Esophagus mucosa (tissue), 1 donor: ENCODE measurements around the gene ADD1. TPM values are rescaled to one million over a fixed set of nuclear protein-coding genes. Genes with fewer than 3 reads are reported as not detected.
"Not testable (repeated sequence)": the region's sequence is repeated elsewhere in the genome, so short reads cannot be mapped to it uniquely, and the experiment has no call there.

Experiments used
- ATAC-seq: fragments of 200-7000 bp; cut with Tn5 transposase; one replicate; pipeline ENCODE4 v1.9.1; 2020
- total RNA-seq: library from RNA; stranded (reverse); gene quantifications from one replicate; pipeline ENCODE4 v1.2.4, GENCODE V29; 2023
- donor health status: DM: yes; HTN: yes; CAD: no.

The ADD1 gene
- total RNA-seq, 1 donor from 2014 or later = 133 TPM

DNA sequence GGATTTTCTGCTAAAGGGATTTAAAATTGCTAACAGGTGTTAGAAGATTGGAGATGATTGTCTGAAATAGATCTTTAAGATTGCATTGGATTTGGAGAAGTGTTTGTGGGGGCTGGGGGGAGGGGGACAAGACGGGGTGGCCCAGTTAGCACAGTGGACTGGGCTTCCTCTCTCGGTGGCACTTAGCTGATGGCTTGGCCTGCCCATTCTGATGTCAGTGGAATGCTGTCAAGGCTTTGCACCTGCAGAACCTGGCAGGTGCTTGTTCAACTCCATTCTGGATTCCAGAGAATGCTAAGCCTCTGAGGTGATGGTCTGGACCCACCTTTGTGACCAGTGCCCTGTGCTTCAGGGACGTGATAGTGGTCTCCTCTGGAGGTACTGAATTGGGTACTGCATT is 43.7 kb downstream of the ADD1 start:
- no peak for ATAC-seq

DNA sequence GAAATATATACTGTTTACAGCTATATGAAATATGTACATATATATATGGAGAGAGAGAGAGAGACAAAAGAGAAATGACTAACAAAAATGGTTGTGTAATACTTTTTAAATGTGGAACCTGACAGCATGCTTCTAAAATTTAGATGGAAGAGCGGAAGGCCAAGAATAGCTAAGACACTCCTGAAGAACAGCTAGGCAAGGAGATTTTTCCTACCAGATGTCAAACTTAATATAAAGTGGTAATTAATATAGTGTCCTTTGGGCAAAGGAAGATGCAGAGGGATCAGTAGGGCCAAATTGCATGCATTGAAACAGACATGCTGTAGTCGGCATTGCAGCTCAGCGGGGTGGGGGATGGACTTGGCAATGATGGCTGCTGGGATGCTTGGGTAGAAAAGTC is 45.2 kb downstream of the ADD1 start:
- no peak for ATAC-seq

DNA sequence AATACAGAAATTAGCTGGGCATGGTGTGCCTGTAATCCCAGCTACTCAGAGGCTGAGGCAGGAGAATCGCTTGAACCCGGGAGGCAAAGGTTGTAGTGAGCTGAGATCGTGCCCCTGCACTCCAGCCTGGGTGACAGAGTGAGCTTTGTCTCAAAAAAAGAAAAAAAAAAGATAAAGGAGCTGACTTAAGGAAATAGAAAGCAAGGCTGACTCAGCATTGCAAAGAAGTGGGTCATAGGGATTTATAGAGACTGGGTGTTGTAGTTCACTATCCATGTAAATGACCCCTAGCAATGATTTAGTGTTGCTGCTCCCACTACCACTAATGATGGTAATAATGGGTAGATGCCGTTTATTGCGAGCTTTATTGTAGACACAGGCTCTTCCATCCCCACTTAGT is 47.6 kb downstream of the ADD1 start:
- ATAC-seq = peak; percentile 39

GRCh38 chr4:2893772-2894171 is 50.1 kb downstream of the ADD1 start:
- no peak for ATAC-seq

GRCh38 chr4:2898001-2898400 is 54.4 kb downstream of the ADD1 start:
- ATAC-seq = no peak

DNA sequence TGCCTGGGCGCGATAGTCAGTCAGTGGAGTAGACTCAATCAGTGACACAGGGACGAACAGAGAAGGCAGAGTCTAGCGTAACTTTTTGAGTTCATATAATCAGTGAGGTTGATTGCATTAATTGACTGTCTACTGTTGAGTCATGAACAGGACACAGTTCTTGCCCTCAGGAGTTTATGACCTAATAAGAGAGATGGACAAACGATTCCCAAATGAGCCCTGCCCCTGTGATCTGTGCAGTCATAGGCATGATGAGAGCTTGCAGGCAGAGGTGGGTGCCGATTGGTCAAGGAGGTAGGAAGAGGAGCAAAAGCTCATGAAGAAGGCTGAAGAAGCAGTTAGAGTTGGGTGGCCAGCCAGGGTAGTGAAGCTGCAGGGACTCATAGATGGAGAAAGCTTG is 57.1 kb downstream of the ADD1 start:
- ATAC-seq = no peak

DNA sequence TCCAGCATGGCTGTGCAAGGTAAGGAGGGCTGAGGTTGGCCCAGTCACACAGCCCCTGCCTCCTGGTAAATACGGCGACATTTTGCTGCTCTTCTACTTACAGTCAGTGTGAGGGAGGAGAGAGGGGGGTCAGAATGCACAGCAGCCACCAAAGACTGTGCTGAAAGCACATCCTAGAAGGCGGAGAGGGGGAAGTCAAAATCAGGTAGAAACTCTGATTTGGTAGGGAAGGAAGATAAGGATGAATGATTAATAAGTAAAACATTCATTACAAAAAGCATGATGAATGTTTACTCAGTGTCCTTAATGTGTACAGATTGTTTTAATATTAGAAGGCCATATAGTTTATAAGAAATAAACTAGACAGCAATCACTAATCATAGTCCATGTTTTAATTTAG is 57.5 kb downstream of the ADD1 start:
- no peak for ATAC-seq

DNA sequence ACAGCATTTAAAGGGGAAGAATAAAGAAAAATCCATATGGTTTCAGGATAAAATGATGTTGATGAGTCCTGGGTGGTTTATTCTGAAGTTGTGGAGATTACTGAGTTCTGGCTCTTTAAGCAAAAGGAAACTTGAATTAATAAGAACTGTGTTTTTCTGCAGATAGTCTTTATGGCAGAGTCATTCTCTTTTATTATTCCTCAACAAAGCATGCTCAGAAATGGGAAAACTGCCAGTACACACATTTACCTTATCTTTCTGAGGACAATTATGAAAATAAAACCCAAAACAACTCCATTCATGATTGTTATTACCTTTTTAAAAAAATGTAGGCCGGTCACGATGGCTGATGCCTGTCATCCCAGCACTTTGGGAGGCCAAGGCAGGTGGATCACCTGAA is 58.5 kb downstream of the ADD1 start:
- ATAC-seq = no peak

GRCh38 chr4:2905544-2905943 is 61.9 kb downstream of the ADD1 start:
- ATAC-seq = no peak

DNA sequence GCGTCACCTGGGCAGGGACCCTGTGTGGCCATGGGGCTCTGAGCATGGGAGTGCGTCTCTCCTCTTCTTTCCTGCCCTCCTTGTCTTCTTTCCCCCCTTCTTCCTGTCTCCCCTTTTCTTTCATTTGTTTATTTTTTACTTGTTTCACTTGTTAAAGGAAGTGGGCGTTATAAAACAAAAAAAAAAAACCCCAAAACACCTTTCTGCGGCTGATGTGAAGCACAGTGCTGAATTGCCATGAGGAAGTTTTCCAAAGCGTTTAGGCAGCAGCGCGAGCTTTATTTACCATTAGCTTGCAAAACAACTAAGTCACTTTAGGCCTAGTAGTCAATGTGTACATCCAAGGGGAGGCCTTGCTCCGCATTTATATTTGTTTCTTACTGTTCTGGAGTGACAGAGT is 62.6 kb downstream of the ADD1 start:
- ATAC-seq = no peak

- no peak for ATAC-seq
Measured at GRCh38 chr4:2907226-2907625, 63.6 kb downstream of the ADD1 start.

- no peak for ATAC-seq
Measured at GRCh38 chr4:2907706-2908293, 64.2 kb downstream of the ADD1 start.

GRCh38 chr4:2908686-2909085 is 65.0 kb downstream of the ADD1 start:
- ATAC-seq = no peak

DNA sequence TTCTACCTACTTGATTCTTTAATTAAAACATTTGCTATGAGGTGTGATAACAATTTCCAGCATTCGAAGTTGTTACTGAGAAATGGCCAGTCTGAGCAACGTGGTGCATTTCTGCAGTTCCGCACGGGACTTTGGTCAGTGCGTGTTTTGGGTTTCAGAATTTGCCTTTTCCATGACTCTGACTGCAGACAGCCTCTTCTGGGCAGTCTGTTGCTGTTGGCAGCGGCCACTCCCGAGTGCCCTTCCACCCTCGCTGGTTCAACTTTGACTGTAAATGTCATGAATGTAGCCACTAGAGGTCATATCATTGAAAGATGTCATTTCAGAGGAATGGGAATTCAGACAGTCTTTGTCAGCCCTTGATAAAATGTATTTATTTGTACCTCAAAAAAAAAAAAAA is 65.9 kb downstream of the ADD1 start:
- no peak for ATAC-seq

GRCh38 chr4:2910409-2910808 is 66.8 kb downstream of the ADD1 start:
- ATAC-seq = no peak

DNA sequence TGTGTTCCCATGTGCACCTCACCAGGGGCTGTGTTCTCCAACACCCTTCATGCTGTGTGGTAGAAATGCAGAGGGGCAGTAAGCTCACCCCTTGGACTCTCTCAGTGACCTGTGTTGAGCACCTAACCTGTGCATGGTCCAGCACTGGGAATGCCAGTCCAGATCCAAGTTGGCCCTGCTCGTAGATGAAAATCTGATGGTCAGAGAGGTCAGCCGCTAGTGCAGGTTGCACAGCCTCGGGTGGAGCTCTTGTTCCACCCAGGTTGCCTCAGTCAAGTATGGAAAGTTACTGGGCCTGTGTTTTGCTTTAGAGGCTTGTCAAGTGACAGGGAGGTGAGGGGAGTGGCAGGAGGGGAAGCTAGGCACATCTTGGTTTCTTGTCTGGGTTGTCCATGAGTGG is 68.2 kb downstream of the ADD1 start:
- no peak for ATAC-seq

DNA sequence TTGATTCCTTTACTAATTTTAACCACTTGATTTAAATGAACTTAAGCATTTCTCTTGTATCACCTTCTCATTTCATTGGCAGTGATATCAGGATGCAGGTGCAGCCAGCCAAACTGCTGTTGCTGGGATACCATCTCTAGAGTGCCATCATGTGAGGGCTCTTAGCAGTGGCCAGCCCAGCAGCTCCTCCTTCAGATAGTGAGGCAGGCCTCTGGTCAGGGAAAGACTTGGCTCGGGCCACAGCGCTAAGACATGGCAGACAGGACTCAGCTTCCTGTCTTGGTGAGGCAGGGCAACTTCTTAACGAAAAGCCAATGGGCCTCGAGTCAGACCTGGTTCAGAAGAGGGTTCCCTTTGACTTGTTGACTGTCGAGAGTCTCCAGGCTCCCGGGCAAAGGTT is 69.5 kb downstream of the ADD1 start:
- ATAC-seq = peak; percentile 31

GRCh38 chr4:2914256-2915126 is 70.8 kb downstream of the ADD1 start:
- ATAC-seq = no peak

- ATAC-seq = no peak
Measured at GRCh38 chr4:2915789-2916188, 72.1 kb downstream of the ADD1 start.

GRCh38 chr4:2916696-2917095 is 73.1 kb downstream of the ADD1 start:
- not testable (repeated sequence) for ATAC-seq

DNA sequence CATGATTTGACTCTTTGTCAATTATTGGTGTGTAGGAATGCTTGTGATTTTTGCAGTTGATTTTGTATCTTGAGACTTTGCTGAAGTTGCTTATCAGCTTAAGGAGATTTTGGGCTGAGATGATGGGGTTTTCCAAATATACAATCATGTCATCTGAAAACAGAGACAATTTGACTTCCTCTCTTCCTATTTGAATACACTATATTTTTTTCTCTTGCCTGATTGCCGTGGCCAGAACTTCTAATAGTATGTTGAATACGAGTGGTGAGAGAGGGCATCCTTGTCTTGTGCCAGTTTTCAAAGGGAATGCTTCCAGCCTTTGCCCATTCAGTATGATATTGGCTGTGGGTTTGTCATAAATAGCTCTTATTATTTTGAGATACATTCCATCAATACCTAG is 74.7 kb downstream of the ADD1 start:
- not testable (repeated sequence) for ATAC-seq

DNA sequence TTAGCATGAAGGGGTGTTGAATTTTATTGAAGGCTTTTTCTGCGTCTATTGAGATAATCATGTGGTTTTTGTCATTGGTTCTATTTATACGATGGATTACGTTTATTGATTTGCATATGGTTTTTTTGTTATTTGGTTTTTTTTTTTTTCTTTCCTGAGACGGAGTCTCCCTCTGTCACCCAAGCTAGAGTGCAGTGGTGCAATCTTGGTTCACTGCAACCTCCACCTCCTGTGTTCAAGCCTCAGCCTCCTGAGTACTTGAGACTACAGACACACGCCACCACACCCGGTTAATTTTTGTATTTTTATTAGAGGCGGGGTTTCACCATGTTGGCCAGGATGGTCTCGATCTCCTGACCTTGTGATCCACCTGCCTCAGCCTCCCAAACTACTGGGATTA is 75.1 kb downstream of the ADD1 start:
- ATAC-seq = not testable (repeated sequence)

DNA sequence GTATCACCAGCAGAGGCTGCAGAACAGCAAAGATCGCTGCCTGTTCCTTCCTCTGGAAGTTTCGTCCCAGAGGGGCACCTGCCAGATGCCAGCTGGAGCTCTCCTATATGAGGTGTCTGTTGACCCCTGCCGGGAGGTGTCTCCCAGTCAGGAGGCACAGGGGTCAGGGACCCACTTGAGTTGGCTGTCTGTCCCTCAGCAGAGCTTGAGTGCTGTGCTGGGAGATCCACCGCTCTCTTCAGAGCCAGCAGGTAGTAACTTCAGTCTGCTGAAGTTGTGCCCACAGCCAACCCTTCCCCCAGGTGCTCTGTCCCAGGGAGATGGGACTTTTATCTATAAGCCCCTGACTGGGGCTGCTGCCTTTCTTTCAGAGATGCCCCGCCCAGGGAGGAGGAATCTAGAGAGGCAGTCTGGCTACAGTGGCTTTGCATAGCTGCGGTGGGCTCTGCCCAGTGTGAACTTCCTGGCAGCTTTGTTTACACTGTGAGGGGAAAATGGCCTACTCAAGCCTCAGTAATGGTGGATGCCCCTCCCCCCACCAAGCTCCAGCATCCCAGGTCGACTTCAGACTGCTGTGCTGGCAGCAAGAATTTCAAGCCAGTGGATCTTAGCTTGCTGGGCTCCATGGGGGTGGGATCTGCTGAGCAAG is 78.9 kb downstream of the ADD1 start:
- not testable (repeated sequence) for ATAC-seq

DNA sequence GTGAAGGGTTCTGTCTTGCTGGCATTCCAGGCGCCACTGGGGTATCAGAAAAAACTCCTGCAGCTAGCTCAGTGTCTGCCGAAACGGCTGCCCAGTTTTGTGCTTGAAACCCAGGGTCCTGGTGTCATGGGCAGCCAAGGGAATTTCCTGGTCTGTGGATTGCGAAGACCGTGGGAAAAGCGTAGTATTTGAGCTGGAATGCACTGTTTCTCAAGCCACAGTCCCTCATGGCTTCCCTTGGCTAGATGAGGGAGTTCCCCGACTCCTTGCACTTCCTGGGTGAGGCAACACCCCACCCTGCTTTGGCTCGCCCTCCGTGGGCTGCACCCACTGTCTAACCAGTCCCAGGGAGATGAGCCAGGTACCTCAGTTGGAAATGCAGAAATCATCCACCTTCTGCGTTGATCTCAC is 79.5 kb downstream of the ADD1 start:
- ATAC-seq = peak; percentile 54
